Activated CD8-positive, alpha-beta memory T cell treated with anti-CD3 and anti-CD28 coated beads, Interleukin-2, amount 50 U/mL, for 24 hours (primary cell): Measurements from ENCODE around the gene NGB.
"Not testable (repeated sequence)": the region's sequence is repeated elsewhere in the genome, so short reads cannot be mapped to it uniquely, and the experiment has no call there.

Experiments used
- DNase-seq: peaks from one replicate; pipeline ENCODE4 v3.0.0-alpha.2; 2020; ENCODE audit errors: extremely low read depth

Gene NGB

DNA sequence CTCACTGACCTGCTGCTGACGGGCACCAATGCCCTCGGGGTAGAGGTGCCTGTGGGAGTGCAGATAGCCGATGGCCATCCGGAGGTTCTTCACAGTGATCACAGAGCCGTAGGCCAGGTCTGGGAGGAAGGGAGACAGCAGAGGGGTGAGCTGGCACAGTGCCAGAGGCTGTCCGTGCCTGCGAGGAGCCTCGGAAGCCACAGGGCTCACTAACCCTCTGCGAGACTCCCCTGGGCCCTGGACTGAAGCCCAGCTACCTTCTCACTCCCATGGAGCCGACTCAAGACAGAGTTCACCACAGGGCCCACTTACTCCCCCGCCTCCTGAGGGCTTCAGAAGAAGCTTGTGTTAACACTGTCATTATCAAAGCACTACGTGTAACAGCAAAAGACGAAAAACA, 25.1 kb upstream of the NGB start:
- no peak for DNase-seq

DNA sequence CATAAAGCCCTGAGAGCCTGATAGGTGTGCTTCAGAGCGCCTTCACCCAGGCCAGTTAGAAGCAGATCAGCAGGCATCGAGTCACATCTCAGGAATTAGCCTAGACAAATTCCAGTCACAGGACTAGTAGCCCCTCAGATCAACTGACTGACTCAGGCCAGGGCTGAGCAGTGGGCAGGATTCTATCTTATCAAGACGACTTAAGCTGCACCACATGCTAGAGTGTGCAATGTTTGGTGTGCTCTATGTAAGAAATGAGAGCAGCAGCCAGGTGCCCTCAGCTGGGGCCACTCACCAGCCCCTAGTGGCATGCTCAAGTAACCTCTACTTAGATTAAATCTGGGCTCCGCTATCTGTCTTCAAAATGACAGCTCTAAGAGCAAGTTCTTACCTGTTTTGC, 19.7 kb upstream of the NGB start:
- DNase-seq = no peak

DNA sequence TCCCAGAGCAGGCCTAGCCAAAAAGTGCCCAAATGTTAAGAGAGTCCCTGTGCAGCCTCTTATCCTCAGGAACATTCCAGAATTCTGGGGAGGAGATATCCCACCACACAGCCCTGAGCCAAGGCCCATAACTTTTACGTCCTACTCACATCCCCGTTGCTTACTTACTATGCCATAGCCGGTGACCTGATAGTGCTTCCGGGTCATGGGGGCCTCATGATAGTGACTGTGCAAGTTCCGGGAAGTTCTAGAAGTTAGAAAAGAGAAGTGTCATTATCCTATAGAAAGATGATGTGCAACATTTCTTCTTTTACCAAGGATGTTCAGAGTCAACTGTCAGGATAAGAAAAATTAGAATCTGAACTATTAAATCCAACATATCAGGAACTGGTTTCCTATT, 15.6 kb upstream of the NGB start:
- DNase-seq = no peak

DNA sequence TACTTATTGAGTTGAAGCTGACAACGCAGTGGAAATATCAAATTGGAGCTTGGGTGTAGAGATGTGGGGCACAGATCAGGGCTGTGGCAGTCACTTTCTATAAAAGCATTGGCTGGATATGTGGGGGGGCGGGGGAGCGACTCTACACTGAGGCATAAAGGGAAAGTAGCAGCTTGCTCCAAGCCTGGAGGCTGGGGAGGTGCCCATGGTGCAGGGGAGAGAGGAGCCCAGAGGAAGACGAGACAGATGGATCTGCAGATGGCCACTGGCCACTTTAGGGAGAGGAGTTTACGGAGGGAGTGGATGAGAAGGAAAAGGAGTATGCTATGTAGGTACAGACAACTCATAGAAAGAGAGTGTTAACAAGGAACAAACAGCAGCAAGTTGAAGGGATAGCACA, 13.5 kb upstream of the NGB start:
- DNase-seq = no peak

DNA sequence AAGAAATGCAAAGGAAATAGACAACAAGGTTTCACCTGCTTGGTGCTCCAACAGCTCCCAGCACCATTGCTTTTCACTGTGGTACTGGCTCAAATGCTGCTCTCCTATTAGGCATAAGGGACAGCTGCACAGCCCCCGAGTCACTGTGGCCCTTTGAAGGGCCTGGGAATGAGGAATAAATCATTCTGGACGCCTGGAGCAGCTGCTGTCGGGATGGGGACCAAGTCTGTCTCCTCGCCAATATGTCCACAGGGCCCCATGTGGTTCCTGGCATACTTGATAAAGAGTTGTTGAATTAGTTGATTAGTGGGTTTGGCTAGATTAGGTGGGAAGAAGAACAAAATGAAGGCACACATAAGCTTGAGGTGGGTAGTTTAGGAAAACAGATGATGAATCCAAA, 13.1 kb upstream of the NGB start:
- no peak for DNase-seq

DNA sequence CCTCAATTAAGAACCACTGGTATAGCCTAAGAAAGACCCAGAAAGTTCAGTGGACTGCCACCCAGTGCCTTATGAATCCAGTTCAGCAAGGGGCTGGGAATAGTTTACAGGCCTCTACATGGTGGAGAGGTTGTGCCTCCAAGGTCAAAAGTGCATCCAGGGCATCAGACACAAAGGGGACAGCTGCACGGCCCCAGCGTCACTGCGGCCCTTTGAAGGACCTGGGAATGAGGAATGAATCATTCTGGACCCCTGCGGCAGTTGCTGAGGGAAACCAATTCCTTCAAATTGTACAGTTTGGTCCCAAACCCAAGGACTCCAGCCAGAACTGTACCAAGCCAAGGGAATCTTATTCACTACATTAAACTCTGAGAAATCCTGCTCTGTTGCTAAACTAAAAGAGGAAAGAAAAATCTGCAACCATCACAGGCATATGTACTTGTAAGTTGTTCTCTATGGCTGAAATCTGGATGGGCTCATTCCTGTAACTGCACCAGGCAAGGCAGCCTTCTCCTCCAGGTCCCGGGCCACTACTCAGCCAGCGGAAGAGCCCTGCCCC, 10.9 kb upstream of the NGB start:
- no peak for DNase-seq

DNA sequence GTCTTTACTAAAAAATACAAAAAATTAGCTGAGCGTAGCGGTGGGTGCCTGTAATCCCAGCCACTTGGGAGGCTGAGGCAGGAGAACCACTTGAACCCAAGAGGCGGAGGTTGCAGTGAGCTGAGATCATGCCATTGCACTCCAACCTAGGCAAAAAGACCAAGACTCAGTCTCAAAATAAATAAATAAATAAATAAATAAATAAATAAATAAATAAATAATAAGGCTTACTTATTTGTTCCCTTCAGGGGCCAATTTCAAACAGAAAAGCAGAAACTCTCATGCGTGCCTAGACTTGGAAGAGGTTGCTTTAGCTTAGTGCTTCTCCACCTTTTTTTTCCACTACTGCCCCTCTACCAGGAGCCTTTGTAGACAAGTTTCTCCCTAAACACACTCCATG, 9.9 kb upstream of the NGB start:
- not testable (repeated sequence) for DNase-seq

DNA sequence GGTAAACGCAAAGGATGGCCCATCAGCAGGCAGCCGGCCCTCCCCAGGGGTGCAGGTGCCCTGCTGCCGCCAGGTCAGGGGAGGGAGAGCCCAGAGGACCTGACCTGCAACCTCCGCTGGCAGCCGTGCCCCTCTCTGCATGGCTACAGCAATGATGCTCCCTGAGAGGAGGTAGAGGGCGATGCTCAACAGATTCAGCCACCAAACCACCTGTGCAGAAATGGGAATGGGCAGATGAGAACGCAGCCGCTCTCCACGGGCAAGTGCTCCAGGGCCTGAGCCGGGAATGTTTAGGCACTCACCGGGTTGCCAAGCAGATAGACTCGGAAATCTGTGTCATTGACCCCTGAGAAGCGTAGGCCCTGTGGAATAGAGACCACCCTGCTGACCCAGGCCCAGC, 8.7 kb upstream of the NGB start:
- DNase-seq = no peak

DNA sequence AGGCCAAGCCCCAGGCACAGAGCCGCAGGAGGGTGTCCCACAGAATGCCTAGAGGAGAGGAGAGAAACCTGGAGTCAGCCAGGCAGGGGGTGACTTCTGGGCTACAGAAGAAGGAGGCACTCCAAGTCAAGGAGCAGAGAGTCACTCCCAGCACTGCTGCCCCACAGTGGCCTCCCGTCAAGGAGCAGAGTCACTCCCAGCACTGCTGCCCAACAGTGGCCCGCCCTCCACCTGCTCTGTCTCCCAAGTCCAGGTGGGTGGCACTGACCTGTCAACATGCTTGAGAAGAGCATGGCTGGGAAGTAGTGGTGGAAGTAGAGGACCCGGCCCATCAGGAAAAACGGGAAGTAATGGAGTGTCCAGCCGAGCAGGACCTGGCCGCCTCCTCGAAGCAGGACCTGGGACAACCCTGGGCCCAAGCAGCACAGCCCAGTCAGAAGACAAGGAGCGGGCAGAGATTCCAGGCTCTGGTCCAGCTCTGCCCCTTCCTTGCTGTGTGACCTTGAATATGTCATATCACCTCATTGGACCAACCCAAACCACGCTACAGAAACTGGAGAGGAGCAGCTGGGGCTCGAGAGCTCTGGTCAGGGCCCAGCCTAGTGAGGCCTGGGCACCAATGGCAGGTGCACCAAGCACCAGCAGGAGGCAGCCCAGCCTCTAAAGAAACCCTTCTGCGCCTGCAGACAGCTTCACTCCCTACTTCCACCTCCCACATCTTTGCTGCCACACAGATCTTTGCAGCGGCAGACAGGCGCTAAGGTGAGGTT, 7.6 kb upstream of the NGB start:
- no peak for DNase-seq

DNA sequence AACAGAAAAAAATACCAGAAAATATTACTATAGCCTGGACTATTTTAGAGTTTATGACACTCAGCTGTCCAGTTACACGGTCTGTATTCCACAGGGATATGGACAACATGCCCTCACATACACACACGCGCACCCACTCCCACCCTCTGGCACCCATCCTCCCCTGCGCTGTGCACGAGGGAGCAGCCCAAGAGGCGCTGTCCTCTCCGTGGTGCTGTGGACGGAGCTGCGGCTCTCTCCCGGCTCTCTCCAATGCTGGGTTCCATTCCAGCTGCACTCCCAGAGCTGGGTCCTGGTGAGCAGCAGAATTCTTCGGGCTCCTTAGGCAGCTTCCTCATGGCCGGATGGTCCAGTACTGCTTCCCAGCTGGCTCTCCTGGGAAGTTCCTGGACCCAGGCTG, 6.0 kb upstream of the NGB start:
- DNase-seq = no peak

DNA sequence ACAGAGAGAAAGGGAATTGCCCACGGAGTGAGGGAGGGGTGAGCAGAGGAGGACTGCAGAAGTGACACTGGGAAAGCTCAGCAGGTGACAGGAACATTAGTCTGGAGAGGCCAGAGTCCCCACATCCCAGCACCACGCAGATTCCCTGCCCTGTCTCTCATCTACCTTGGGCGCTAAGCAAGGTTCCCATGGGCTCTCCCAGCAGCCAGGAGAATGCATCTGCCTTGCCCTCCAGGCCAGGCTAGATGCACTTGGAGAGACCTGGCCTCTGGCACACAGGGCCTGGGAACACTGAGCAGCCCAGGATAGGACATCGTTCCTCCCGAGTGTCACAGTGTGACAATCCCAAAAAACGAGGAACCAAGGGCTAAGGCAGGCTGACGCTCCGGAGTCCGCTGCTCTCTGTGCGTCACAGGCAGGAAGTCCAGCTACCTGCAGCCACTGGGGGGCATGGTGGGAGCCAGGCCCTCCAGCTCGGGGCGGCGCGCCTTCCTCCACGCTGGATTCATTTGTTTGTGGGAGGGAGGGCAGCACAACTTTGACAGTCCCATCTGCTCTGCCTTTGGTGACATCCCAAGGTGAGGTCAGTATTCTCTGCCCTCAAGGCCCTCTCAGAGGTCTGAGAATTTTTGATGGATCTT, 5.4 kb upstream of the NGB start:
- no peak for DNase-seq

DNA sequence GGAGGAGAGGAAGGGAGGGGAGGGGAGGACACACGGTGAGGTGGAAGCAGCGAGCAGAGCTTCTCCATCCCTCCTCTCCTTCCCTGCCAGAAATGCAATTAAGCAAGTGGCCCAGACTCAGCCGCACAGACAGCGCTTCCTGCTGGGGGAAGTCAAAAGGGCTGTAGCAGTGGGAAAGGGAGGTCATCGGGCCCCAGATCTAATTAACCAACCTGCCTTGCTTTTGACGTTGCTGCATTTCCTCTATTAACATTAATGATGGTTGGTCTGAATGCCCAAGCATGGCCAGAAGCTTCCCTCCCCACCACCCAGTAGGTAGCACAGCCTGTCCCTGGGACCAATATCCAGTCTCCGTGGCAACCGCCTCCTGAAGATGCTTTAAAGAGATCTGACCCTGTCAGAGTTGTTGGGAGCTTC, 4.6 kb upstream of the NGB start:
- no peak for DNase-seq

DNA sequence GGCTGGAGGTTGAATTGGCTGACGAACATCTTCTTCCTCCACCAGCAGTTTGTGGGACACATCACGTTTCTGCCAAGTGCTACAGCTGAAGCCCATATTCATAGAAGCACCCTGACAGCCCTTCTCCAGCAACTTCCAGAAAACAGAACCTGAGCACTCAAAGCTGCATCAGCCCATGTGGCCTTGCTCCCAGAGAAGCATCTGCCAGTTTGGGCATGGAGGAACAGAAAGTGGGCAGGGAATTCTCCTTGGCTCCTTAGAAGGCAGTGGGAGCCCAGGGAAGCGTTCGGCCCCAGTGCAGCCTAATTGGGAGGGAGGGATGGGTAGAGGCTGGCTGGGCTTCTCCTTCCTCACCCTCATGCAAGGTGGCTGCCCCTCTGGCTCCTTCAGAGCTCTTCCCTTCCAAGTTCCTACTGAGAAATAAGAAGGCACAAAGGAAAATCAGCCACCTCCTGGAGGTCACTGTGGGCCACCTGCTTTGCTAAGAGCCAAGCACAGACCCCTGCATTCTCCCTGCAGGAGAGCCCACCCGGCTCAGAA, 4.1 kb upstream of the NGB start:
- no peak for DNase-seq

DNA sequence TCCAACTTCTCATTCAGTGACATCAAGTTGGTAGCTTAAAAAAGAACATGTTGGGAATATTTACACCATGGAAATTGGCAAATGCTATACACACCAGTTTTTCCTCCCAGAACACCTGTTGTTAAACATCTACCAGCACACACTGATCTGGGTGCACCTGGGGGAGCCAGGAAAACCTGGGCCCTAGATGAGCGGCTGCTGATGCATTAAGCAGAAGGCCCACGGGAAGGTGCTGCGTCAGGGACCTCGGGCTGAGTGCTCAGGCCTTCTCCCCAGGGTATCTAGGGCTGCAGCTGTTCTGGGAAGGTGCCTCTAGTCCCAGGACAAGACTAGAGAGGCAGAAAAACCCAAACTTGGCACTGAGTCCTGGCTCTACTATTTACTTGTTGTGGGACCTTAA, 2.8 kb upstream of the NGB start:
- DNase-seq = no peak

DNA sequence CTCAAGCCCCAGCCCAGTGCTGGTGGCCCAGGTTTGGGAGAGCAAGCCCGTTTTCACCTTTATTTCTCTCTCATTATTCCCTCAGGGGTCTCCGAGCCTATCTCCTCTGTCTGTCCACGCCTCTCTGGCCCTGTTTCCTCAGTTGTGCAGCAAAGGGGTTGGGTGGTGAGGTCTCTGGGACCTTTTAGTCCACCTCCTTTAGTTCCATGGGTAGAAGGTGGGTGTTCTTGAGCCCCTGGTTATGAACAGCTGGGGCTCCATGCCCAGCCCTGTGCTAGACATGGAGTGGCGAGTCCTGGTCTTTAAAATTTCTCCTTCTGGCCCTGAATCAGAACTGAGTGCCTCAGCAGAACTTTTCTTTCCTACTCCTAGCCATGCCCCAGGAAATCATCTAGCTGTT, 1.3 kb upstream of the NGB start:
- no peak for DNase-seq

DNA sequence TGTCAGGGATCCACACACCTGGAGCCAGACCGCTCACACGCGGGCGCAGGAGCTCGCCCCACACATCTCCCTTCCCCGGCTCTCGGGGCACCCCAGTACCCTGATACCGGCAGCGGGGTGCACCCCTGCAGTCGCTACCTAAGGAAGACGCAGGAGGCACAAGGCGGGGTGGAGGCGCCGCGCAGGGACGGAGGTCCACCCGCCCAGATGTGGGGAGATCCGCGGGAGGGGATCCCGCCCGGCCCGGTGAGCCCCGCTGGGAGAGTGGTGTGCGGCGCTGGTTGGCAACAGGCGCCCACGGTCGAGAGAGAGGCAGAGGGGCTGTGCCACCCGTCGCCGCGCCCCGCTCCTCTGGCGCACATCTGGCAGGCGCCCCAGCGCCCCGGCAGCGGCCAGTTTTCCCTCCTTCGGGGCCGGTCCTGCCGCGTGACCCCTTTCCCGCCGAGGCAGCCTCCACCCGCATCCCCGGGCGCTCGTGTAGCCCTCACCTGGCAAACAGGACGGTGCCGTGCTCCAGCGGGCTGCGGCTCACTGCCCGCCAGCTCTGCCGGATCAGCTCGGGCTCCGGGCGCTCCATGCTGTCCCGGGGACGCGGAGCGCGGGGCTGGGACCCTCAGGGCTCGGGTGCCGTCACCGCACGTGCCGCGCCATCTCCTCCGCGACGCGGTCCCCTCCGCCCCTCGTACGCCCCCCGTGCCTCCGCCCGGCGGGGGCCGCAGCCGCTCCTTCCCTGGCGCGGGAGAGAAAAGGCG, 469 bp downstream of the NGB start:
- no peak for DNase-seq

DNA sequence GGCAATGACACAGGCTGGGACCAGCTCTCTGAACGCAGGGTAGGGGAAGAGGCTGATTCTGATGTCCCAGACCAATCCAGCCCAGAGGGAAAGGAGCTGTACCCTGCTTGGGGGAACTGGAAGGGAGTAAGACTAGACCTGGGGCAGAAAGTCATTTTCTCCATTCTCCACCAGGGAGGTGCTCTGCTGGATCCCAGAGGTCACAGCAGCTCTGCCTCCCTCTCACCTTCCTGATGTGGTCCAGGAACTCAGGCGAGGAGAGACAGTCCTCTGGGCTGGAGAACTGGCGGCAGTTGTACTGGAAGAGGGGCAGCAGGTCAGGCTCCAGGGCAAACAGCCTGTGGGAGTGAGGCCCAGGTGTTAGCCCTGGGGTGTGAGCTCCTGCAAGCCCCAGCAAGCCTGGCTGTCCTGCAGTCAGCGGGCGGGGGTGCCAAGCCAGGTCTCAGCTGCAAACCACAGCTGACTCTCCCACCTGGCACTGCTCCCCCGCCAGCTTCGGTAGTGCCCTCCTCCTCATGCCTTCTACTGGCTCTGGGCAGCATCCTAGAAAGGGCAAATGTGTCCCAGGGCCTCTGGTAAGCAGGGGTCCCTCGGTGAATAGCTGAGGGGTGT, 1.9 kb downstream of the NGB start:
- DNase-seq = no peak

DNA sequence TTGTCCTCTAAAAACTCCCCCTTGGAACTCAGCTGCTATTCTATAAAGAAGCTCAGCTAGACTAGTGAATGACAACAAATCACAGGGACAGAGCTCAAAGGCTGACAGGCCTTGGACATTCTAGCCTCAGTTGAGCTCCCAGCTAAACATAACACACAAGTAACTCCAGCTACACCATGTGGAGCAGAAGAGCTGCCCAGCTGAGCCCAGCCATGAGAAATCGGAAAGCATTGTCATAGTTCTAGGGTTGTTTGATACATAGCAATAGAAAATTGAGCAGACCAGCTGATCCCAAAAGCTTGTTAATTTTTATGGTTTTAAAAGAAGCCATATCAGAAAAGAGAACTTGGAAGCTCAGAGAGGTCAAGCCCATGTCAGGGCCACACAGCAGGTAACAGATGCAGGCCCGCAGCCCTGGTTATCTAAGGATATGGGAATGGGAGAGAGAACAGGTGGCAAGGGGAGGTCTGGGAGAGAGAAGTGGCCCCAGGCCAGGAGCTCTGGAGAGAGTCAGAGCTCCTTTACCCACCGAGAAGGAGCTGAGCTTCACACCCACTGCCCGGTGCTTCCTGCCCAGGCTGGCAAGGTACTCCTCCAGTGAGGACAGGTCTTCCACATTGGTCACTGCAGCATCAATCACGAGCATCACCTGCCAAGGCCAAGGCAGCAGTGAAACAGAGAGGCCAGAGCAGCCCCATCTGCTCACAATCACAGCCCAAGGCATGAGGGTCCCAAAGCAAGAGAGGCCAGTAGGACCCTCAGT, 2.9 kb downstream of the NGB start:
- DNase-seq = no peak

DNA sequence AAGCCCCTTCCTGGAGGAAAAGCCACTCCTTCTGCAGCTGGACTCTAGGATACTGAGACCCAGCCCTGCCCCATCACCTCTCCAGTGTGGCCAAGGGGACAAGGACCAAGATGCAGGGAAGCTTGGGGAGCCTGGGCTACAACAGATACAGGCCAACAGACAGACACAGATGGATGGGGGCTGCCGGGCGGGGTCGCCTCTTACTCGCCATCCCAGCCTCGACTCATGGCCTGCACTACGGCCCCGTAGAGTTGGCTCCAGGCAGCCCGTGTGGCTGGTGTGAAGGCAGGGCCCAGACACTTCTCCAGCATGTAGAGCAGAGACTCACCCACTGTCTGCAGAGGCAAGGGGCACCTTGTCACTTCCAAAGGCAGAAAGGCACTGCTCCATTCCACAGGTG, 4.7 kb downstream of the NGB start:
- no peak for DNase-seq

DNA sequence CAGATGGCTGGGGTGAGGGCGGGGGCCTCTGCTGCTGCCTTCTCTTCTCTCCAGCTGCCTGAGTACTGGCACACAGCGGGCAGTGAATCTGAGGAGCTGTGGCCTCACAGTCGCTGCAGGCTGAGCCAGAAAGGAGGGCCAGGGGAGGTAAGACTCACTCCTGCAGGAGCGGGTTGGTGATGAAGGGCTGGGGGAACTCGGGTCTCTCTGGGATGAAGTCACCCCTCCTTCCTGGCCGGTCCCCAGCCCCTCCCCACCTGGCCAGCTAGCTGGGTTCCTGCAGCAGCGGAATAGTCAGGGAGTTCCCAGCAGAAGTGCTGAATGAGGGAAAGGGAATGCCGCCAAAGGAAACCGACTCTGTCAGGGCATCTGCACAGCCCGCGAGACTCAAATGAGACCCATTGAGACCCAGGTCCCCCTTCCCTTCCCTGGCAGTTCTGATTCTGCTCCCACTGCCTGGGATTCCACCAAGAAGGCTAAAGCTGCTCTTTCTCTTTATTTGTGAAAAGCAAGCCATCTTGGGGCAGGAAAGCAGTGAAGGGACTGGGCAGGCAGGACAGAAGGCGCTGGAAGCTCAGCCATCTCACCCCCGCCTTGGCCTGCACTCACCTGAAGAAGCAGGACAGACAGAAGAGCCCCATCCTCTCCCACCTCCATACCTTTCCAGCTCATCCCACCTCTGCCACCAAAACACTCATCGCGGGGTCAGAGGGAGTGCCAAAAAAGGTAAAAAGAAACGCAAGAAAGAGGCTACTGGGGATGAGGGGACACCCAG, 5.3 kb downstream of the NGB start:
- no peak for DNase-seq

DNA sequence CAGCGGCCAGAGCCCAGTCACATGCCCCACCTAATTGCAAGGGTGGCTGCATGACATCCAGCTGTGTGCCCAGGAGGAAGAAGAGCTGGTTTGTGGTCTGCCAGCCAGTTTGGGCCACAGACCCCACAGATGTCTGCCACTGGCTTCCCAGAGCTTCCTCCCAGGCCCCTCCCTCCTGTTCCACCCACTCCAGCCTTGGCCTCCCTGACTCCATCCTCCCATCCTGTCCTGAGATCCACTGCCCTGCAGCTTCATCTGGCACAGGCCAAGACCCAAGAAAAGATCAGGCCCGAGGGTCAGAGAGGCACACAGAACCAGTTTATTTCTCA, 5.9 kb downstream of the NGB start:
- no peak for DNase-seq
